Measurements from ENCODE around the gene OTUD7B. TPM values are rescaled to one million over a fixed set of nuclear protein-coding genes. Genes with fewer than 3 reads are reported as not detected.

The OTUD7B gene
- total RNA-seq, 1 experiment from 2014 or later = 23.5 TPM

DNA sequence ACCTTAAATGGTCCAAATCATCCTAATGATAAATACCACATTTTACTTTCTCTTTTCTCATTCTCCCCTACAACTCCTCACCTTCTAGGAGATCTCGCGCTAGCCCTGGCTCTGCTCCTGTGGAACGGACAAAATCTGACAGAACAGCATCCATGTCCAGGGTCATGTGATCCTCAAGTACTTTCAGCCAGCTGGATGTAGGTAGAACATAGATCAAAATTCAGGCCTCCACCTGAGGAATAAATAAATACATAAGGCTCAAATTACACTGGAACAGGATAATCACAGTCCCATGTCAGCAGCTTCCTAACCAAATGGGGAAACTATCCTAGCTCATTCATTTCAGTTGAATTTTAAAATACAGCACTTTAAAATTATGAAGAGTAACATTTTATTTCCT lies 33.2 kb downstream of the OTUD7B start:
- no peaks in the 10 kb centered on the region for H3K9me3 ChIP-seq (ENCODE audit: control insufficient read depth, low read depth, low read length)

More for the DNA sequence above, 33.2 kb downstream of the OTUD7B start:
- Mint-ChIP-seq H3K27me3 (ENCODE audit: low read depth) (no peaks in the 10 kb centered on the region), H3K4me1 (no peaks in the 10 kb centered on the region; a peak in 1 of 4 replicates), H3K9me3 (no peaks in the 10 kb centered on the region), H3K36me3 (ENCODE audit: insufficient read depth in 1 of 3, low read depth in 3 of 3) (peaks cover 19 to 35% (median 31%) of the 10 kb centered on the region in 3 experiments), H3K4me3 (no peak overlapping the region; a peak in 1 of 5 replicates), H3K27ac (peak overlapping the region in 2 of 3 experiments; percentile 6 to 23; a peak in 3 of 7 replicates)
- whole genome bisulfite sequencing (ENCODE audit: extremely low coverage, insufficient read length, low lambda C conversion rate) = no CpG with 5 or more reads among the region's 3 CpGs
- Histone ChIP-seq H2AK5ac (ENCODE audit: insufficient read length, low read length) (no peak overlapping the region), H3K23me2 (ENCODE audit: insufficient read length, low read depth, low read length, poor library complexity, severe bottlenecking) (no peaks in the 10 kb centered on the region), H3K27me3 (ENCODE audit: insufficient read depth, low read length) (no peaks in the 10 kb centered on the region), H3T11ph (ENCODE audit: low read length) (no peak overlapping the region), H4K20me1 (ENCODE audit: control insufficient read depth, insufficient read depth, insufficient read length) (no peaks in the 10 kb centered on the region), H3K14ac (ENCODE audit: insufficient read depth, low read length) (no peak overlapping the region), H3K4ac (ENCODE audit: low read depth, low read length) (no peak overlapping the region), H2BK5ac (ENCODE audit: insufficient read length, low read length) (no peak overlapping the region), H3K27ac (ENCODE audit: insufficient read length, low read depth, low read length) (no peak overlapping the region), H3K56ac (ENCODE audit: insufficient read length, low read depth, low read length) (no peak overlapping the region), H2AFZ (ENCODE audit: low read length) (no peak overlapping the region), H3K9ac (ENCODE audit: extremely low read depth, insufficient read length, low read length) (no peak overlapping the region), H4K5ac (ENCODE audit: insufficient read length, low read depth, low read length) (no peak overlapping the region), H2BK120ac (ENCODE audit: low read depth, low read length, poor library complexity, severe bottlenecking) (no peak overlapping the region), H3K23ac (ENCODE audit: insufficient read length, low read depth, low read length) (no peak overlapping the region), H2BK20ac (ENCODE audit: low read depth, low read length, poor library complexity, severe bottlenecking) (no peak overlapping the region), H3K79me1 (ENCODE audit: insufficient read depth, low read depth, low read length, poor library complexity, severe bottlenecking) (peaks cover 3% of the 10 kb centered on the region), H3K4me1 (ENCODE audit: insufficient read depth, low read length) (no peaks in the 10 kb centered on the region), H2BK15ac (ENCODE audit: low read depth, low read length) (no peak overlapping the region), H3K18ac (ENCODE audit: insufficient read length, low read depth, low read length) (no peak overlapping the region), H4K8ac (replicated peaks; ENCODE audit: insufficient read length, low read depth, low read length) (no peak overlapping the region), H2BK12ac (ENCODE audit: insufficient read length, low read depth, low read length) (no peak overlapping the region), H3K4me2 (ENCODE audit: insufficient read depth, insufficient read length, low read length) (no peak overlapping the region), H4K91ac (ENCODE audit: insufficient read length, low read depth, low read length) (no peak overlapping the region), H3K79me2 (ENCODE audit: insufficient read depth, low read length) (peaks cover 3% of the 10 kb centered on the region; the same call in 1 of the 2 replicates)
- no peak for TF ChIP-seq CTCF (conservative IDR thresholded peaks at IDR 0.05)
- no peak for DNase-seq
